ENCODE data around the gene RPS28.
"Not testable (repeated sequence)": the region's sequence is repeated elsewhere in the genome, so short reads cannot be mapped to it uniquely, and the experiment has no call there.

The RPS28 gene

GRCh38 chr19:8331263-8331845, 10.1 kb downstream of the RPS28 start:
- DNase-seq = peak in 1 of 2 experiments; percentile 27
- TF ChIP-seq GATA1 (IDR thresholded peaks at IDR 0.05; ENCODE audit: low read depth, low read length) = no peak
- TF ChIP-seq POLR2A (IDR thresholded peaks at IDR 0.05; ENCODE audit: low read length) = no peak

GRCh38 chr19:8332976-8333766, 11.9 kb downstream of the RPS28 start:
- no peak for DNase-seq
- TF ChIP-seq GATA1 (IDR thresholded peaks at IDR 0.05; ENCODE audit: low read depth, low read length) = no peak
- TF ChIP-seq POLR2A (IDR thresholded peaks at IDR 0.05; ENCODE audit: low read length) = no peak

- TF ChIP-seq GATA1 (IDR thresholded peaks at IDR 0.05; ENCODE audit: low read depth, low read length) = no peak
- TF ChIP-seq POLR2A (IDR thresholded peaks at IDR 0.05; ENCODE audit: low read length) = no peak
- no peak for DNase-seq
Observed at GRCh38 chr19:8333767-8334457, 12.6 kb downstream of the RPS28 start.

GRCh38 chr19:8334458-8335342, 13.4 kb downstream of the RPS28 start:
- peak; percentile 30 to 69 for DNase-seq
- TF ChIP-seq GATA1 (IDR thresholded peaks at IDR 0.05; ENCODE audit: low read depth, low read length) (no peak), POLR2A (IDR thresholded peaks at IDR 0.05; ENCODE audit: low read length) (no peak)

- no peak for TF ChIP-seq GATA1 (IDR thresholded peaks at IDR 0.05; ENCODE audit: low read depth, low read length)
- DNase-seq = peak in 1 of 2 experiments; percentile 28
Observed at GRCh38 chr19:8335343-8336071, 14.2 kb downstream of the RPS28 start.

GRCh38 chr19:8336072-8336569, 14.8 kb downstream of the RPS28 start:
- no peak for DNase-seq
- no peak for TF ChIP-seq GATA1 (IDR thresholded peaks at IDR 0.05; ENCODE audit: low read depth, low read length)
- TF ChIP-seq POLR2A (IDR thresholded peaks at IDR 0.05; ENCODE audit: low read length) = no peak

GRCh38 chr19:8336660-8337059, 15.4 kb downstream of the RPS28 start:
- no peak for DNase-seq
- no peak for TF ChIP-seq POLR2A (IDR thresholded peaks at IDR 0.05; ENCODE audit: low read length)

GRCh38 chr19:8337728-8338127, 16.4 kb downstream of the RPS28 start:
- DNase-seq = no peak
- TF ChIP-seq POLR2A (IDR thresholded peaks at IDR 0.05; ENCODE audit: low read length) = no peak
- no peak for TF ChIP-seq GATA1 (IDR thresholded peaks at IDR 0.05; ENCODE audit: low read depth, low read length)

GRCh38 chr19:8338835-8339234, 17.5 kb downstream of the RPS28 start:
- TF ChIP-seq GATA1 (IDR thresholded peaks at IDR 0.05; ENCODE audit: low read depth, low read length) (no peak), POLR2A (IDR thresholded peaks at IDR 0.05; ENCODE audit: low read length) (no peak)
- DNase-seq = no peak

GRCh38 chr19:8340341-8341096, 19.2 kb downstream of the RPS28 start:
- no peak for DNase-seq
- no peak for TF ChIP-seq GATA1 (IDR thresholded peaks at IDR 0.05; ENCODE audit: low read depth, low read length)
- no peak for TF ChIP-seq POLR2A (IDR thresholded peaks at IDR 0.05; ENCODE audit: low read length)

- not testable (repeated sequence) for DNase-seq
Observed at GRCh38 chr19:8341504-8341903, 20.2 kb downstream of the RPS28 start.

- TF ChIP-seq POLR2A (IDR thresholded peaks at IDR 0.05; ENCODE audit: low read length) = no peak
- TF ChIP-seq GATA1 (IDR thresholded peaks at IDR 0.05; ENCODE audit: low read depth, low read length) = no peak
- no peak for DNase-seq
Observed at GRCh38 chr19:8342316-8342683, 21.0 kb downstream of the RPS28 start.

Measured in erythroblast (primary cell).